SHP77 treated with DMSO at 0.1 percent for 48 hours (cell line): ENCODE measurements around the gene PBRM1.

Source experiments
- DNase-seq: peaks from one replicate; lab custom pipeline; 2025; lab: John Stamatoyannopoulos, UW

Gene PBRM1

GRCh38 chr3:52574056-52574965, 111.4 kb downstream of the PBRM1 start:
- no peak for DNase-seq

GRCh38 chr3:52572221-52572620, 113.5 kb downstream of the PBRM1 start:
- DNase-seq: no peak

GRCh38 chr3:52570076-52570475, 115.6 kb downstream of the PBRM1 start:
- no peak for DNase-seq

- no peak for DNase-seq
These were observed 117.6 kb downstream of the PBRM1 start for GRCh38 chr3:52568069-52568468.

GRCh38 chr3:52563984-52564383, 121.7 kb downstream of the PBRM1 start:
- DNase-seq: no peak

- DNase-seq: no peak
These were observed 124.5 kb downstream of the PBRM1 start for GRCh38 chr3:52561028-52561747.

GRCh38 chr3:52558436-52558835, 127.3 kb downstream of the PBRM1 start:
- no peak for DNase-seq

- DNase-seq: no peak
These were observed 128.4 kb downstream of the PBRM1 start for GRCh38 chr3:52557011-52557960.

GRCh38 chr3:52555056-52555455, 130.7 kb downstream of the PBRM1 start:
- no peak for DNase-seq

GRCh38 chr3:52554026-52554755, 131.5 kb downstream of the PBRM1 start:
- DNase-seq: no peak

GRCh38 chr3:52552089-52552488, 133.6 kb downstream of the PBRM1 start:
- no peak for DNase-seq

GRCh38 chr3:52551118-52551517, 134.6 kb downstream of the PBRM1 start:
- DNase-seq: no peak

GRCh38 chr3:52547143-52547542, 138.6 kb downstream of the PBRM1 start:
- no peak for DNase-seq

- DNase-seq: no peak
These were observed 139.4 kb downstream of the PBRM1 start for GRCh38 chr3:52546111-52546901.

- DNase-seq: no peak
These were observed 140.8 kb downstream of the PBRM1 start for GRCh38 chr3:52544937-52545336.

- DNase-seq: no peak
These were observed 144.7 kb downstream of the PBRM1 start for GRCh38 chr3:52541050-52541449.

- no peak for DNase-seq
These were observed 146.6 kb downstream of the PBRM1 start for GRCh38 chr3:52539010-52539653.

- no peak for DNase-seq
These were observed 147.8 kb downstream of the PBRM1 start for GRCh38 chr3:52537726-52538421.

- DNase-seq: no peak
These were observed 148.5 kb downstream of the PBRM1 start for GRCh38 chr3:52537165-52537620.
